Esophagus muscularis mucosa (tissue), 3 donors: Measurements from ENCODE around the gene NHLRC4.

Experiments
- CTCF ChIP-seq, 3 experiments: fragments of 200-600 bp in 2 of 3; fragments of 450-650 bp in 1 of 3; sonication (generic) in 2 of 3; IDR thresholded peaks; one replicate each; pipeline ENCODE4 v1.5.1; 2017 to 2019; ENCODE audit warnings: antibody characterized with exemption in 3 of 3, mild to moderate bottlenecking in 2 of 3, moderate library complexity in 1 of 3
- POLR2A ChIP-seq: fragments of 450-650 bp; IDR thresholded peaks from one replicate; pipeline ENCODE4 v1.6.1; 2017; ENCODE audit warnings: antibody characterized with exemption, moderate library complexity, mild to moderate bottlenecking, low read depth

GRCh38 chr16:575354-576196, 8.8 kb downstream of the NHLRC4 start:
- TF ChIP-seq CTCF (IDR thresholded peaks at IDR 0.05) (no peak), POLR2A (no peak)
